MCF 10A (cell line): Measurements from ENCODE around the gene ADARB2. TPM values are rescaled to one million over a fixed set of nuclear protein-coding genes. Genes with fewer than 3 reads are reported as not detected.
A peak's percentile ranks its signal among the peaks of the same experiment; 100 is the strongest.

Experiments
- BruUV-seq: library from RNA; stranded (reverse); fragments of 400-500 nt; replicated peaks from 2 replicates; lab custom pipeline; 2021; lab: Mats Ljungman, UMichigan
- CTCF ChIA-PET: fragments of 300-600 bp; sonication (Branson Sonifier 250); formaldehyde crosslinking; extraction: SDS; loops from one replicate; lab custom pipeline; 2021; ENCODE audit warnings: antibody characterized with exemption, inconsistent platforms; lab: Yijun Ruan, JAX
- POLR2A ChIA-PET: fragments of 300-600, 350-650 bp; sonication (Branson Sonifier 250); formaldehyde crosslinking; extraction: SDS; loops from one replicate; lab custom pipeline; 2020; ENCODE audit warnings: antibody characterized with exemption, inconsistent platforms; lab: Yijun Ruan, JAX
- DNase-seq: peaks from one replicate; pipeline ENCODE4 v3.0.0-alpha.2; 2018; ENCODE audit not compliant: unreplicated experiment
- H3K27ac Mint-ChIP-seq: one replicate; pipeline ENCODE4 v1.8.0; 2022; ENCODE audit warnings: mild to moderate bottlenecking, low read depth, mixed read lengths; ENCODE audit not compliant: unreplicated experiment
- H3K27me3 Mint-ChIP-seq: one replicate; pipeline ENCODE4 v1.8.0; 2022; ENCODE audit warnings: mixed read lengths; ENCODE audit not compliant: insufficient read depth, unreplicated experiment
- H3K36me3 Mint-ChIP-seq: one replicate; pipeline ENCODE4 v1.8.0; 2022; ENCODE audit warnings: mild to moderate bottlenecking, moderate library complexity, mixed read lengths; ENCODE audit not compliant: insufficient read depth, unreplicated experiment
- H3K4me1 Mint-ChIP-seq: one replicate; pipeline ENCODE4 v1.8.0; 2022; ENCODE audit warnings: mixed read lengths; ENCODE audit not compliant: insufficient read depth, unreplicated experiment
- H3K4me3 Mint-ChIP-seq: one replicate; pipeline ENCODE4 v1.8.0; 2022; ENCODE audit warnings: mild to moderate bottlenecking, moderate library complexity, mixed read lengths; ENCODE audit not compliant: unreplicated experiment
- H3K9me3 Mint-ChIP-seq: one replicate; pipeline ENCODE4 v1.8.0; 2022; ENCODE audit warnings: mixed read lengths; ENCODE audit not compliant: unreplicated experiment
- CTCF ChIP-seq: fragments of 200-600 bp; IDR thresholded peaks from one replicate; pipeline ENCODE4 v1.8.0; 2022; ENCODE audit warnings: antibody characterized with exemption, mild to moderate bottlenecking; ENCODE audit not compliant: unreplicated experiment
- intact Hi-C: fragments of 100-400 bp; cut with micrococcal nuclease; formaldehyde crosslinking; loops from 2 replicates; pipeline ENCODE4 v1.14.1; 2022
- total RNA-seq: library from RNA; stranded (reverse); gene quantifications from 2 replicates; pipeline ENCODE4 v1.2.3, GENCODE V29; 2022

Gene ADARB2
- total RNA-seq, 1 experiment from 2014 or later, result 0.96 TPM

- POLR2A ChIA-PET, result interaction anchor here (0.6 to 1.6 kb wide), 2 partner anchors 9 to 171 kb away, joined by 3 read pairs; no protein-coding TSS in a partner anchor
- Mint-ChIP-seq H3K9me3 (no peaks in the 10 kb centered on the region), H3K36me3 (no peaks in the 10 kb centered on the region), H3K4me3 (no peak overlapping the region), H3K27ac (no peak overlapping the region), H3K4me1 (no peaks in the 10 kb centered on the region), H3K27me3 (no peaks in the 10 kb centered on the region)
- no peak for TF ChIP-seq CTCF
- BruUV-seq, result no TSS peak
- CTCF ChIA-PET, result no interaction called here
- no peak for DNase-seq
- intact Hi-C loops, result no loop called here
Measured at GRCh38 chr10:1643908-1644179, 93.5 kb downstream of the ADARB2 start.

- H3K9me3 Mint-ChIP-seq, result no peaks in the 10 kb centered on the region
- TF ChIP-seq CTCF, result no peak
- intact Hi-C loops, result no loop called here
- peak; percentile 51 for DNase-seq
- POLR2A ChIA-PET, result interaction anchor here (1.6 kb wide), 1 partner anchor 8 kb away, joined by 3 read pairs; no protein-coding TSS in a partner anchor
- H3K27ac Mint-ChIP-seq, result no peak overlapping the region
- peaks cover under 1% of the 10 kb centered on the region for H3K27me3 Mint-ChIP-seq
- CTCF ChIA-PET, result interaction anchor here (0.6 kb wide), 1 partner anchor 1400 kb away, joined by 3 read pairs; no protein-coding TSS in a partner anchor
- no peaks in the 10 kb centered on the region for H3K36me3 Mint-ChIP-seq
- H3K4me1 Mint-ChIP-seq, result no peaks in the 10 kb centered on the region
- no TSS peak for BruUV-seq
- no peak overlapping the region for H3K4me3 Mint-ChIP-seq
Measured at GRCh38 chr10:1643161-1643907, 94.0 kb downstream of the ADARB2 start.

GRCh38 chr10:1642600-1643160 lies 94.6 kb downstream of the ADARB2 start:
- Mint-ChIP-seq H3K27me3 (peaks cover 7% of the 10 kb centered on the region), H3K36me3 (no peaks in the 10 kb centered on the region), H3K27ac (no peak overlapping the region), H3K4me1 (no peaks in the 10 kb centered on the region), H3K9me3 (no peaks in the 10 kb centered on the region), H3K4me3 (no peak overlapping the region)
- CTCF ChIA-PET, result interaction anchor here (0.6 to 0.7 kb wide), 2 partner anchors 51 to 1400 kb away, joined by 3 to 4 read pairs; no protein-coding TSS in a partner anchor
- intact Hi-C loops, result no loop called here
- no peak for DNase-seq
- TF ChIP-seq CTCF, result no peak
- POLR2A ChIA-PET, result interaction anchor here (0.7 kb wide), 1 partner anchor 632 kb away, joined by 3 read pairs; no protein-coding TSS in a partner anchor
- BruUV-seq, result no TSS peak

GRCh38 chr10:1641402-1641801 lies 95.9 kb downstream of the ADARB2 start:
- H3K9me3 Mint-ChIP-seq, result no peaks in the 10 kb centered on the region
- DNase-seq, result no peak
- no peak overlapping the region for H3K4me3 Mint-ChIP-seq
- intact Hi-C loops, result no loop called here
- ChIA-PET POLR2A (no interaction called here), CTCF (interaction anchor here (1.3 kb wide), 1 partner anchor 10 kb away, joined by 3 read pairs; no protein-coding TSS in a partner anchor)
- H3K36me3 Mint-ChIP-seq, result no peaks in the 10 kb centered on the region
- no peak overlapping the region for H3K27ac Mint-ChIP-seq
- H3K4me1 Mint-ChIP-seq, result no peaks in the 10 kb centered on the region
- no TSS peak for BruUV-seq
- TF ChIP-seq CTCF, result no peak
- H3K27me3 Mint-ChIP-seq, result peaks cover 12% of the 10 kb centered on the region
